Measurements from ENCODE around the gene YY1. TPM values are rescaled to one million over a fixed set of nuclear protein-coding genes. Genes with fewer than 3 reads are reported as not detected.
A peak's percentile ranks its signal among the peaks of the same experiment; 100 is the strongest.

Gene YY1
- total RNA-seq, 1 donor from 2014 or later = 87.5 TPM

- H3K36me3 Mint-ChIP-seq (ENCODE audit: low read depth, unreplicated experiment) = peaks cover 10% of the 10 kb centered on the region
- Histone ChIP-seq H3K27ac (ENCODE audit: low read depth, low read length) (no peak overlapping the region), H3K9ac (ENCODE audit: low read length) (no peak overlapping the region), H3K4me1 (ENCODE audit: insufficient read depth, low read length) (peaks cover 18% of the 10 kb centered on the region), H3K4me3 (ENCODE audit: insufficient read depth, low read depth, low read length) (no peak overlapping the region), H2AFZ (ENCODE audit: low read depth, low read length) (no peak overlapping the region), H3K4me2 (ENCODE audit: low read length) (peak overlapping the region; percentile 17), H4K20me1 (ENCODE audit: insufficient read depth, low read length) (peaks cover 78% of the 10 kb centered on the region), H3K79me2 (ENCODE audit: insufficient read depth, low read length) (peaks cover 79% of the 10 kb centered on the region), H3K27me3 (ENCODE audit: insufficient read depth, low read length) (no peaks in the 10 kb centered on the region), H3K36me3 (ENCODE audit: insufficient read depth, low read length) (peaks cover 13% of the 10 kb centered on the region), H3K9me3 (ENCODE audit: insufficient read depth, low read depth, low read length) (no peaks in the 10 kb centered on the region)
- no peak for DNase-seq (ENCODE audit: low read depth)
- H3K27ac Mint-ChIP-seq (ENCODE audit: unreplicated experiment) = peak overlapping the region; percentile 4
- H3K4me3 Mint-ChIP-seq (ENCODE audit: unreplicated experiment) = no peak overlapping the region
- no peak for TF ChIP-seq EZH2 (IDR thresholded peaks at IDR 0.05; ENCODE audit: insufficient read depth, low read length)
- TF ChIP-seq, protein P1, sequence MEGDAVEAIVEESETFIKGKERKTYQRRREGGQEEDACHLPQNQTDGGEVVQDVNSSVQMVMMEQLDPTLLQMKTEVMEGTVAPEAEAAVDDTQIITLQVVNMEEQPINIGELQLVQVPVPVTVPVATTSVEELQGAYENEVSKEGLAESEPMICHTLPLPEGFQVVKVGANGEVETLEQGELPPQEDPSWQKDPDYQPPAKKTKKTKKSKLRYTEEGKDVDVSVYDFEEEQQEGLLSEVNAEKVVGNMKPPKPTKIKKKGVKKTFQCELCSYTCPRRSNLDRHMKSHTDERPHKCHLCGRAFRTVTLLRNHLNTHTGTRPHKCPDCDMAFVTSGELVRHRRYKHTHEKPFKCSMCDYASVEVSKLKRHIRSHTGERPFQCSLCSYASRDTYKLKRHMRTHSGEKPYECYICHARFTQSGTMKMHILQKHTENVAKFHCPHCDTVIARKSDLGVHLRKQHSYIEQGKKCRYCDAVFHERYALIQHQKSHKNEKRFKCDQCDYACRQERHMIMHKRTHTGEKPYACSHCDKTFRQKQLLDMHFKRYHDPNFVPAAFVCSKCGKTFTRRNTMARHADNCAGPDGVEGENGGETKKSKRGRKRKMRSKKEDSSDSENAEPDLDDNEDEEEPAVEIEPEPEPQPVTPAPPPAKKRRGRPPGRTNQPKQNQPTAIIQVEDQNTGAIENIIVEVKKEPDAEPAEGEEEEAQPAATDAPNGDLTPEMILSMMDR (IDR thresholded peaks at IDR 0.05; ENCODE audit: insufficient read depth, low read depth, low read length) = no peak
- peaks cover 59% of the 10 kb centered on the region for H3K4me1 Mint-ChIP-seq (ENCODE audit: low read depth, unreplicated experiment)
- FAIRE-seq = no peak
- no peaks in the 10 kb centered on the region for H3K27me3 Mint-ChIP-seq (ENCODE audit: low read depth, unreplicated experiment)
- H3K9me3 Mint-ChIP-seq (ENCODE audit: unreplicated experiment) = no peaks in the 10 kb centered on the region
Observed at GRCh38 chr14:100279563-100279962, 40.6 kb downstream of the YY1 start.

DNA sequence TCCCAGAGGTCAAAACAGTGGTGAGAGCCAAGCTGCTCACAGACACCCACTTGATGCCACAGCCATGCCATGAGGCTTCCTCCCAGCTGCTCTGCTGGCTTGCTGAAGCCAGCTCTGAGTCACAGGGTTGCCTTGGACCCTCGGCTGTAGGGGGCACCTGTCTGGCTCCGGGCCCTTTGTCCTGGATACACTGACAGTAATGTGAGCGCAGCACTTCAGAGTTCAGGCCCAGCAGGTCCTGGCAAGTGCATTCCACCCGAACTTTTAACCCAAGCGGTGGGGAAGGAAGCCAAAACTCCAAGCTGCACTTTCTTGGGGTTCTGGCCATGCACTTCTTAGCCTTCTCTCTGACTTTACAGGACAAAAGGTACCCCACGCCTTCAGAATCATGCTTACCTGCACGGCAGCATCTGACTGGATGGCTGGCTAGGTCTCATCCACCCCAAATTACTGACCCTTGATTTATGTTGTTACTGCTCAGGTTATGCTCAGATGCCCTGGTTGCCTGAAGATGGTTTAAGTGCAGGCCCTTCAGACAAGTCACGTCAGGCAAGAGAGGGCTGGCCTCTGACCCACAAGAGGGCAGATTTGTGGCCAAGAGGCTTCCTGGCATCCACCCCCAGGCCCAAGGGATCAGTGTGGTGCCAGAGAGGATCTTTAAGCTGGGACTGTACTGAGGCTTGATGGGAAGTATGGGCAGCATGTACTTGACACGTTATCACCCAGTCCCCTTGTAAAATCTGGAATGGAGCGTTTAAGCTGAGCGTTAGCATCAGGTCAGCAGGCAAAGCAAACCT lies 42.5 kb downstream of the YY1 start:
- DNase-seq (ENCODE audit: low read depth) = no peak
- no peak overlapping the region for H3K4me2 ChIP-seq (ENCODE audit: low read length)
- Mint-ChIP-seq H3K9me3 (ENCODE audit: unreplicated experiment) (no peaks in the 10 kb centered on the region), H3K36me3 (ENCODE audit: low read depth, unreplicated experiment) (peaks cover 6% of the 10 kb centered on the region), H3K4me3 (ENCODE audit: unreplicated experiment) (peak overlapping the region; percentile 14), H3K27ac (ENCODE audit: unreplicated experiment) (no peak overlapping the region), H3K27me3 (ENCODE audit: low read depth, unreplicated experiment) (no peaks in the 10 kb centered on the region), H3K4me1 (ENCODE audit: low read depth, unreplicated experiment) (peaks cover 51% of the 10 kb centered on the region)
- no peaks in the 10 kb centered on the region for H3K9me3 ChIP-seq (ENCODE audit: insufficient read depth, low read depth, low read length)
- peaks cover 18% of the 10 kb centered on the region for H3K4me1 ChIP-seq (ENCODE audit: insufficient read depth, low read length)
- H4K20me1 ChIP-seq (ENCODE audit: insufficient read depth, low read length) = peaks cover 59% of the 10 kb centered on the region
- H3K9ac ChIP-seq (ENCODE audit: low read length) = no peak overlapping the region
- no peak overlapping the region for H2AFZ ChIP-seq (ENCODE audit: low read depth, low read length)
- H3K4me3 ChIP-seq (ENCODE audit: insufficient read depth, low read depth, low read length) = no peak overlapping the region
- H3K36me3 ChIP-seq (ENCODE audit: insufficient read depth, low read length) = peaks cover 12% of the 10 kb centered on the region
- H3K79me2 ChIP-seq (ENCODE audit: insufficient read depth, low read length) = peaks cover 60% of the 10 kb centered on the region
- no peak overlapping the region for H3K27ac ChIP-seq (ENCODE audit: low read depth, low read length)
- no peaks in the 10 kb centered on the region for H3K27me3 ChIP-seq (ENCODE audit: insufficient read depth, low read length)
- no peak for FAIRE-seq
- TF ChIP-seq EZH2 (IDR thresholded peaks at IDR 0.05; ENCODE audit: insufficient read depth, low read length) = no peak
- TF ChIP-seq, protein P1 (IDR thresholded peaks at IDR 0.05; ENCODE audit: insufficient read depth, low read depth, low read length) = no peak

- FAIRE-seq (no peak), DNase-seq (ENCODE audit: low read depth) (no peak)
- Histone ChIP-seq H3K27ac (ENCODE audit: low read depth, low read length) (no peak overlapping the region), H3K27me3 (ENCODE audit: insufficient read depth, low read length) (no peaks in the 10 kb centered on the region), H3K79me2 (ENCODE audit: insufficient read depth, low read length) (peaks cover 55% of the 10 kb centered on the region), H3K36me3 (ENCODE audit: insufficient read depth, low read length) (peaks cover 6% of the 10 kb centered on the region), H3K4me1 (ENCODE audit: insufficient read depth, low read length) (peaks cover 18% of the 10 kb centered on the region), H3K9me3 (ENCODE audit: insufficient read depth, low read depth, low read length) (no peaks in the 10 kb centered on the region), H3K4me2 (ENCODE audit: low read length) (no peak overlapping the region), H4K20me1 (ENCODE audit: insufficient read depth, low read length) (peaks cover 60% of the 10 kb centered on the region), H3K9ac (ENCODE audit: low read length) (no peak overlapping the region), H2AFZ (ENCODE audit: low read depth, low read length) (no peak overlapping the region), H3K4me3 (ENCODE audit: insufficient read depth, low read depth, low read length) (no peak overlapping the region)
- Mint-ChIP-seq H3K36me3 (ENCODE audit: low read depth, unreplicated experiment) (peaks cover 6% of the 10 kb centered on the region), H3K9me3 (ENCODE audit: unreplicated experiment) (no peaks in the 10 kb centered on the region), H3K4me1 (ENCODE audit: low read depth, unreplicated experiment) (peaks cover 50% of the 10 kb centered on the region), H3K27ac (ENCODE audit: unreplicated experiment) (peak overlapping the region; percentile 12), H3K4me3 (ENCODE audit: unreplicated experiment) (peak overlapping the region; percentile 20), H3K27me3 (ENCODE audit: low read depth, unreplicated experiment) (no peaks in the 10 kb centered on the region)
- no peak for TF ChIP-seq EZH2 (IDR thresholded peaks at IDR 0.05; ENCODE audit: insufficient read depth, low read length)
- TF ChIP-seq, protein P1 (IDR thresholded peaks at IDR 0.05; ENCODE audit: insufficient read depth, low read depth, low read length) = no peak
Observed at GRCh38 chr14:100282083-100282350, 43.1 kb downstream of the YY1 start.

Measured in astrocyte (in vitro differentiated cells and primary cell).